ENCODE results near the gene CBX6. TPM values are rescaled to one million over a fixed set of nuclear protein-coding genes. Genes with fewer than 3 reads are reported as not detected.

Gene CBX6
- total and polyA plus RNA-seq, 10 of the 15 experiments (the other 5 are each of a cell fraction or from before 2014, with no cell fraction given) = 3.6 to 142 (median 37.4) TPM

DNA sequence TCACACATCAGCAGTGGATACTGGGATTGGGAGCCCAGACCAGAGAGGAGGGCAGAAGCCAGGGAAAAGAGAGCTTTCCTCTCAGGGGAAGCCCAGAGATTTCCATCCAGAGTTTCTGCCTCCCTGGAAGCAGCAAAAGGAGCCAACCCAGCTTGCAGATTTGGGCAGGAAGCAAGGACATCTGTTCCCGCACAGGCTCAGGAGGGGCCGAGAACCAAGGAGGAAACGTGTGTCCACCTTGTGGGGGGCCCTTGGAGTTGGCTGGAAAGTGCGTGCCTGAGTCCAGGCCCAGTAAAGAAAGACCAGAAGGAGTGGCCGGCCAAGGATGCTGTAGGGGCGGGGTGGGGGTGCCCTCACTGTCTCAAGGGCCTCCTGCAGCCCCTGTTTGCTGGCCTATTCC lies 22.2 kb downstream of the CBX6 start:
- in situ Hi-C loops (cut with MboI) = no loop called here
- Histone ChIP-seq H3K9me3 (replicated peaks; ENCODE audit: control insufficient read depth, insufficient read depth, low read length) (no peaks in the 10 kb centered on the region), H3K4me2 (ENCODE audit: control insufficient read depth, insufficient read depth) (no peak overlapping the region), H3K79me2 (ENCODE audit: control insufficient read depth, insufficient read depth, low read length) (no peaks in the 10 kb centered on the region), H3K4me1 (ENCODE audit: control insufficient read depth, insufficient read depth, low read length) (no peaks in the 10 kb centered on the region), H3K27ac (ENCODE audit: control insufficient read depth, insufficient read depth) (no peak overlapping the region), H3K27me3 (replicated peaks in 1 of 2; ENCODE audit: control insufficient read depth in 2 of 2, insufficient read depth in 2 of 2, low read length in 1 of 2) (peaks cover 0 to 10% of the 10 kb centered on the region in 2 experiments; a peak in 3 of 4 replicates), H2AFZ (ENCODE audit: control insufficient read depth, low read depth, low read length) (no peak overlapping the region), H3K9ac (ENCODE audit: control insufficient read depth, insufficient read depth, low read length) (no peak overlapping the region), H3K36me3 (ENCODE audit: control insufficient read depth in 2 of 2, insufficient read depth in 2 of 2, low read length in 1 of 2) (no peaks in the 10 kb centered on the region), H4K20me1 (ENCODE audit: control insufficient read depth, insufficient read depth) (peaks cover 4% of the 10 kb centered on the region; the same call in 1 of the 2 replicates), H3K4me3 (no peak overlapping the region)
- no peak for ATAC-seq
- BruUV-seq (replicated peaks) = no TSS peak
- SMC1A ChIA-PET (ENCODE audit: uncharacterized antibody, unreplicated experiment) = no interaction called here
- DNase-seq (ENCODE audit: low read depth, low spot score) = no peak
- CTCF ChIA-PET = no interaction called here
- POLR2A ChIA-PET = no interaction called here
- intact Hi-C loops (cut with micrococcal nuclease; ENCODE audit: unreplicated experiment) = no loop called here
- TF ChIP-seq EGR1 (IDR thresholded peaks at IDR 0.05; ENCODE audit: borderline replicate concordance in 1 of 2, low read depth in 2 of 2, low read length in 2 of 2) (no peak), SRF (IDR thresholded peaks at IDR 0.05; ENCODE audit: low read depth in 2 of 2, low read length in 2 of 2) (no peak)
- TF ChIP-seq, protein P1, sequence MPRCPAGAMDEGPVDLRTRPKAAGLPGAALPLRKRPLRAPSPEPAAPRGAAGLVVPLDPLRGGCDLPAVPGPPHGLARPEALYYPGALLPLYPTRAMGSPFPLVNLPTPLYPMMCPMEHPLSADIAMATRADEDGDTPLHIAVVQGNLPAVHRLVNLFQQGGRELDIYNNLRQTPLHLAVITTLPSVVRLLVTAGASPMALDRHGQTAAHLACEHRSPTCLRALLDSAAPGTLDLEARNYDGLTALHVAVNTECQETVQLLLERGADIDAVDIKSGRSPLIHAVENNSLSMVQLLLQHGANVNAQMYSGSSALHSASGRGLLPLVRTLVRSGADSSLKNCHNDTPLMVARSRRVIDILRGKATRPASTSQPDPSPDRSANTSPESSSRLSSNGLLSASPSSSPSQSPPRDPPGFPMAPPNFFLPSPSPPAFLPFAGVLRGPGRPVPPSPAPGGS (IDR thresholded peaks at IDR 0.05; ENCODE audit: borderline replicate concordance, insufficient read depth, low read depth, low read length, poor library complexity, severe bottlenecking) = no peak
- WGBS (ENCODE audit: insufficient coverage, insufficient replicate concordance, low lambda C conversion rate, missing lambda C conversion rate) = 48% methylated on average over 6 of the region's 6 CpGs
- RAD21 ChIA-PET (ENCODE audit: unreplicated experiment) = no interaction called here
- no peak for FAIRE-seq

DNA sequence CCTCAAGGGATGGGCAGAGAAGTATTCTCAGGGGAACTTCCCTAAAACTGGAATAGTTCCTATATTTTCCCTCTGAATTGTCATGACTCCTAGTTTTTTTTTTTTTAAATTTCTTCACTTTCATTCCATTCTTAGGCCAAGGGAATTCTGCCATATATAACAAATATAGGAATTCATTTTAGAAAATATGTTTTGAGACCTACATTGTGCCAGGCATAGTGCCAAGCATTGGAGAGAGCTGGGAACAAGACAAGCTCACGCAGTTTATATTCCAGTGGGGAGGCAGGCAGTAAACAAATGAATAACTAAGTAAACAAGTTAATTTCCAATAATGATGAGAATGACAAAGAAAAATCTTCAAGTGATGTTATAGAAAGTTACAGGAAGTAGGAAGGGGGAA lies 25.6 kb downstream of the CBX6 start:
- WGBS (ENCODE audit: insufficient coverage, insufficient replicate concordance, low lambda C conversion rate, missing lambda C conversion rate) = 88% methylated on average over 1 of the region's 1 CpG
- FAIRE-seq = no peak
- SMC1A ChIA-PET (ENCODE audit: uncharacterized antibody, unreplicated experiment) = interaction anchor here (0.8 kb wide), 1 partner anchor 23 kb away, joined by 3 read pairs; no protein-coding TSS in a partner anchor
- DNase-seq (ENCODE audit: low read depth, low spot score) = no peak
- H3K27me3 ChIP-seq (replicated peaks in 1 of 2; ENCODE audit: control insufficient read depth in 2 of 2, insufficient read depth in 2 of 2, low read length in 1 of 2) = peaks cover 18 to 21% of the 10 kb centered on the region in 2 experiments
- no TSS peak for BruUV-seq (replicated peaks)
- RAD21 ChIA-PET (ENCODE audit: unreplicated experiment) = no interaction called here
- no peaks in the 10 kb centered on the region for H3K9me3 ChIP-seq (replicated peaks; ENCODE audit: control insufficient read depth, insufficient read depth, low read length)
- in situ Hi-C loops (cut with MboI) = no loop called here
- no peak for ATAC-seq
- H3K4me3 ChIP-seq = no peak overlapping the region
- H3K27ac ChIP-seq (ENCODE audit: control insufficient read depth, insufficient read depth) = no peak overlapping the region
- no peaks in the 10 kb centered on the region for H3K4me1 ChIP-seq (ENCODE audit: control insufficient read depth, insufficient read depth, low read length)
- H2AFZ ChIP-seq (ENCODE audit: control insufficient read depth, low read depth, low read length) = no peak overlapping the region
- no peaks in the 10 kb centered on the region for H3K36me3 ChIP-seq (ENCODE audit: control insufficient read depth in 2 of 2, insufficient read depth in 2 of 2, low read length in 1 of 2)
- H3K9ac ChIP-seq (ENCODE audit: control insufficient read depth, insufficient read depth, low read length) = no peak overlapping the region
- H3K4me2 ChIP-seq (ENCODE audit: control insufficient read depth, insufficient read depth) = no peak overlapping the region
- CTCF ChIA-PET = no interaction called here
- POLR2A ChIA-PET = interaction anchor here (0.6 kb wide), 1 partner anchor 8 kb away, joined by 3 read pairs; no protein-coding TSS in a partner anchor
- peaks cover 4% of the 10 kb centered on the region; the same call in 1 of the 2 replicates for H4K20me1 ChIP-seq (ENCODE audit: control insufficient read depth, insufficient read depth)
- intact Hi-C loops (cut with micrococcal nuclease; ENCODE audit: unreplicated experiment) = no loop called here
- H3K79me2 ChIP-seq (ENCODE audit: control insufficient read depth, insufficient read depth, low read length) = no peaks in the 10 kb centered on the region
- no peak for TF ChIP-seq JUND (IDR thresholded peaks at IDR 0.05; ENCODE audit: low read depth, low read length)
- TF ChIP-seq SIX5 (IDR thresholded peaks at IDR 0.05; ENCODE audit: low read depth, low read length, severe bottlenecking) = no peak
- no peak for TF ChIP-seq SMAD5 (IDR thresholded peaks at IDR 0.05; ENCODE audit: low read depth)
- TF ChIP-seq, protein P2, sequence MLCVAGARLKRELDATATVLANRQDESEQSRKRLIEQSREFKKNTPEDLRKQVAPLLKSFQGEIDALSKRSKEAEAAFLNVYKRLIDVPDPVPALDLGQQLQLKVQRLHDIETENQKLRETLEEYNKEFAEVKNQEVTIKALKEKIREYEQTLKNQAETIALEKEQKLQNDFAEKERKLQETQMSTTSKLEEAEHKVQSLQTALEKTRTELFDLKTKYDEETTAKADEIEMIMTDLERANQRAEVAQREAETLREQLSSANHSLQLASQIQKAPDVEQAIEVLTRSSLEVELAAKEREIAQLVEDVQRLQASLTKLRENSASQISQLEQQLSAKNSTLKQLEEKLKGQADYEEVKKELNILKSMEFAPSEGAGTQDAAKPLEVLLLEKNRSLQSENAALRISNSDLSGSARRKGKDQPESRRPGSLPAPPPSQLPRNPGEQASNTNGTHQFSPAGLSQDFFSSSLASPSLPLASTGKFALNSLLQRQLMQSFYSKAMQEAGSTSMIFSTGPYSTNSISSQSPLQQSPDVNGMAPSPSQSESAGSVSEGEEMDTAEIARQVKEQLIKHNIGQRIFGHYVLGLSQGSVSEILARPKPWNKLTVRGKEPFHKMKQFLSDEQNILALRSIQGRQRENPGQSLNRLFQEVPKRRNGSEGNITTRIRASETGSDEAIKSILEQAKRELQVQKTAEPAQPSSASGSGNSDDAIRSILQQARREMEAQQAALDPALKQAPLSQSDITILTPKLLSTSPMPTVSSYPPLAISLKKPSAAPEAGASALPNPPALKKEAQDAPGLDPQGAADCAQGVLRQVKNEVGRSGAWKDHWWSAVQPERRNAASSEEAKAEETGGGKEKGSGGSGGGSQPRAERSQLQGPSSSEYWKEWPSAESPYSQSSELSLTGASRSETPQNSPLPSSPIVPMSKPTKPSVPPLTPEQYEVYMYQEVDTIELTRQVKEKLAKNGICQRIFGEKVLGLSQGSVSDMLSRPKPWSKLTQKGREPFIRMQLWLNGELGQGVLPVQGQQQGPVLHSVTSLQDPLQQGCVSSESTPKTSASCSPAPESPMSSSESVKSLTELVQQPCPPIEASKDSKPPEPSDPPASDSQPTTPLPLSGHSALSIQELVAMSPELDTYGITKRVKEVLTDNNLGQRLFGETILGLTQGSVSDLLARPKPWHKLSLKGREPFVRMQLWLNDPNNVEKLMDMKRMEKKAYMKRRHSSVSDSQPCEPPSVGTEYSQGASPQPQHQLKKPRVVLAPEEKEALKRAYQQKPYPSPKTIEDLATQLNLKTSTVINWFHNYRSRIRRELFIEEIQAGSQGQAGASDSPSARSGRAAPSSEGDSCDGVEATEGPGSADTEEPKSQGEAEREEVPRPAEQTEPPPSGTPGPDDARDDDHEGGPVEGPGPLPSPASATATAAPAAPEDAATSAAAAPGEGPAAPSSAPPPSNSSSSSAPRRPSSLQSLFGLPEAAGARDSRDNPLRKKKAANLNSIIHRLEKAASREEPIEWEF (IDR thresholded peaks at IDR 0.05; ENCODE audit: insufficient replicate concordance, low read depth, low read length) = no peak
- no peak for TF ChIP-seq BCL11A (IDR thresholded peaks at IDR 0.05; ENCODE audit: low read depth, low read length)
- no peak for TF ChIP-seq MXI1 (IDR thresholded peaks at IDR 0.05; ENCODE audit: low read depth, low read length)
- no peak for TF ChIP-seq RAD51 (IDR thresholded peaks at IDR 0.05)
- TF ChIP-seq ASH2L (IDR thresholded peaks at IDR 0.05; ENCODE audit: borderline replicate concordance, low read depth) = no peak
